Pericardium fibroblast (primary cell): ENCODE results near the gene KRT17. TPM values are rescaled to one million over a fixed set of nuclear protein-coding genes. Genes with fewer than 3 reads are reported as not detected.

Experiments used
- total RNA-seq: library from RNA; depleted of rRNA; stranded (reverse); fragments of >200 nt; gene quantifications from 2 replicates; pipeline ENCODE4 v1.2.3, GENCODE V29; 2015

Gene KRT17
- total RNA-seq: 2.5 TPM in 1 of 2 replicates, not detected in the other

GRCh38 chr17:41624208-41625101 is at the start of gene KRT17:
KRT17 (minus strand) TSS chr17:41624575; CDS start chr17:41624509, 66 bp downstream.

GRCh38 chr17:41612376-41613160 is 11.8 kb downstream of the KRT17 start, which contains the start of gene KRT16:
KRT16 (minus strand) TSS chr17:41612767; CDS start chr17:41612688, 79 bp downstream.

GRCh38 chr17:41586863-41587495 is 37.4 kb downstream of the KRT17 start, which contains the start of gene KRT14:
KRT14 (minus strand) TSS chr17:41586895; CDS start chr17:41586834, 61 bp downstream.

GRCh38 chr17:41571561-41572434 is 52.6 kb downstream of the KRT17 start, which contains the start of gene KRT9:
KRT9 (minus strand) TSS chr17:41572059; CDS start chr17:41571992, 67 bp downstream.

Other genes with a start within 250 kb of the KRT17 start
- not detected in 2 replicates for gene KRT34, start 242.3 kb downstream of the KRT17 start, total RNA-seq
- not detected in 2 replicates for gene KRT31, start 227.0 kb downstream of the KRT17 start, total RNA-seq
- not detected in 2 replicates for gene KRT37, start 200.0 kb downstream of the KRT17 start, total RNA-seq
- gene KRT38, start 183.6 kb downstream of the KRT17 start, total RNA-seq: not detected in 2 replicates
- gene KRT32, start 157.2 kb downstream of the KRT17 start, total RNA-seq: not detected in 2 replicates
- not detected in 2 replicates for gene KRT35, start 143.4 kb downstream of the KRT17 start, total RNA-seq
- not detected in 2 replicates for gene KRT36, start 134.7 kb downstream of the KRT17 start, total RNA-seq
- gene KRT13, start 119.0 kb downstream of the KRT17 start, total RNA-seq: not detected in 2 replicates
- not detected in 2 replicates for gene KRT15, start 105.7 kb downstream of the KRT17 start, total RNA-seq
- 33.3 and 57.3 TPM in 2 replicates for gene KRT19, start 96.3 kb downstream of the KRT17 start, total RNA-seq
- gene KRT9, start 52.5 kb downstream of the KRT17 start, total RNA-seq: not detected in 2 replicates
- gene KRT14, start 37.7 kb downstream of the KRT17 start, total RNA-seq: 0.12 and 0.26 TPM in 2 replicates
- gene KRT16, start 11.8 kb downstream of the KRT17 start, total RNA-seq: 0.17 TPM in 1 of 2 replicates, not detected in the other
- 111 and 272 TPM in 2 replicates for gene EIF1, start 64.3 kb upstream of the KRT17 start, total RNA-seq
- gene GAST, start 87.8 kb upstream of the KRT17 start, total RNA-seq: not detected in 2 replicates
- gene HAP1, start 110.1 kb upstream of the KRT17 start, total RNA-seq: not detected in 2 replicates
- gene JUP, start 162.1 kb upstream of the KRT17 start, total RNA-seq: 17.4 and 28.9 TPM in 2 replicates
- gene P3H4, start 187.4 kb upstream of the KRT17 start, total RNA-seq: 42.3 and 81.7 TPM in 2 replicates
- gene FKBP10, start 188.4 kb upstream of the KRT17 start, total RNA-seq: 285 and 416 TPM in 2 replicates
- 47.9 and 50.6 TPM in 2 replicates for gene NT5C3B, start 211.7 kb upstream of the KRT17 start, total RNA-seq
- gene KLHL10, start 213.2 kb upstream of the KRT17 start, total RNA-seq: 0.23 TPM in 1 of 2 replicates, not detected in the other
- gene KLHL11, start 240.8 kb upstream of the KRT17 start, total RNA-seq: 11.2 and 14.6 TPM in 2 replicates